Adrenal gland (tissue), 5 donors: ENCODE results near the gene F5.

Experiments used
- POLR2A ChIP-seq, 2 donors: fragments of 450-650 bp; IDR thresholded peaks; one replicate each; pipeline ENCODE4 v1.6.1; 2017; ENCODE audit warnings: antibody characterized with exemption in 2 of 2, mild to moderate bottlenecking in 2 of 2, moderate library complexity in 1 of 2
- TF ChIP-seq, protein P1 (sequence below), 6 experiments: fragments of 450-650 bp in 4 of 6; fragments of 200-600 bp in 2 of 6; sonication (generic) in 1 of 6; IDR thresholded peaks; 1 replicate in 5 of 6; 2 replicates in 1 of 6; pipeline versions ENCODE4 v1.5.1 to v1.8.0; 2016 to 2021; ENCODE audit warnings: antibody characterized with exemption in 6 of 6, mild to moderate bottlenecking in 2 of 6, moderate library complexity in 1 of 6
- donor health status: DM: no; HTN: no; CAD: no.

- TF ChIP-seq, protein P1, sequence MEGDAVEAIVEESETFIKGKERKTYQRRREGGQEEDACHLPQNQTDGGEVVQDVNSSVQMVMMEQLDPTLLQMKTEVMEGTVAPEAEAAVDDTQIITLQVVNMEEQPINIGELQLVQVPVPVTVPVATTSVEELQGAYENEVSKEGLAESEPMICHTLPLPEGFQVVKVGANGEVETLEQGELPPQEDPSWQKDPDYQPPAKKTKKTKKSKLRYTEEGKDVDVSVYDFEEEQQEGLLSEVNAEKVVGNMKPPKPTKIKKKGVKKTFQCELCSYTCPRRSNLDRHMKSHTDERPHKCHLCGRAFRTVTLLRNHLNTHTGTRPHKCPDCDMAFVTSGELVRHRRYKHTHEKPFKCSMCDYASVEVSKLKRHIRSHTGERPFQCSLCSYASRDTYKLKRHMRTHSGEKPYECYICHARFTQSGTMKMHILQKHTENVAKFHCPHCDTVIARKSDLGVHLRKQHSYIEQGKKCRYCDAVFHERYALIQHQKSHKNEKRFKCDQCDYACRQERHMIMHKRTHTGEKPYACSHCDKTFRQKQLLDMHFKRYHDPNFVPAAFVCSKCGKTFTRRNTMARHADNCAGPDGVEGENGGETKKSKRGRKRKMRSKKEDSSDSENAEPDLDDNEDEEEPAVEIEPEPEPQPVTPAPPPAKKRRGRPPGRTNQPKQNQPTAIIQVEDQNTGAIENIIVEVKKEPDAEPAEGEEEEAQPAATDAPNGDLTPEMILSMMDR (IDR thresholded peaks at IDR 0.05): no peak
- no peak for TF ChIP-seq POLR2A (IDR thresholded peaks at IDR 0.05)
These were observed 70.6 kb downstream of the F5 start for GRCh38 chr1:169515641-169516040.
